Effector memory CD4-positive, alpha-beta T cell (primary cell): Measurements from ENCODE around the gene INTS12.
"Not testable (repeated sequence)": the region's sequence is repeated elsewhere in the genome, so short reads cannot be mapped to it uniquely, and the experiment has no call there.

Experiments
- DNase-seq, 3 donors: peaks; one replicate each; pipeline ENCODE4 v3.0.0-alpha.2; 2020
- H3K27ac ChIP-seq: 2 replicates; pipeline ENCODE4 v1.7.0; 2013; ENCODE audit warnings: mild to moderate bottlenecking, low read length, moderate library complexity; ENCODE audit not compliant: insufficient read depth, poor library complexity, severe bottlenecking
- H3K27me3 ChIP-seq: replicated peaks from 2 replicates; pipeline ENCODE4 v1.7.0; 2013; ENCODE audit warnings: mild to moderate bottlenecking, low read length; ENCODE audit not compliant: insufficient read depth, control insufficient read depth, poor library complexity, severe bottlenecking
- H3K36me3 ChIP-seq: 2 replicates; pipeline ENCODE4 v1.7.0; 2013; ENCODE audit warnings: mild to moderate bottlenecking, low read length, moderate library complexity; ENCODE audit not compliant: control insufficient read depth, insufficient read depth
- H3K4me1 ChIP-seq: 2 replicates; pipeline ENCODE4 v1.7.0; 2013; ENCODE audit warnings: low read length, mild to moderate bottlenecking; ENCODE audit not compliant: control insufficient read depth, insufficient read depth, poor library complexity, severe bottlenecking
- H3K4me3 ChIP-seq: 2 replicates; pipeline ENCODE4 v1.7.0; 2013; ENCODE audit warnings: low read length, low read depth, mild to moderate bottlenecking; ENCODE audit not compliant: insufficient read depth, poor library complexity, severe bottlenecking
- H3K9me3 ChIP-seq: 2 replicates; pipeline ENCODE4 v1.7.0; 2013; ENCODE audit warnings: mild to moderate bottlenecking, low read length, moderate library complexity; ENCODE audit not compliant: control insufficient read depth

INTS12 gene

DNA sequence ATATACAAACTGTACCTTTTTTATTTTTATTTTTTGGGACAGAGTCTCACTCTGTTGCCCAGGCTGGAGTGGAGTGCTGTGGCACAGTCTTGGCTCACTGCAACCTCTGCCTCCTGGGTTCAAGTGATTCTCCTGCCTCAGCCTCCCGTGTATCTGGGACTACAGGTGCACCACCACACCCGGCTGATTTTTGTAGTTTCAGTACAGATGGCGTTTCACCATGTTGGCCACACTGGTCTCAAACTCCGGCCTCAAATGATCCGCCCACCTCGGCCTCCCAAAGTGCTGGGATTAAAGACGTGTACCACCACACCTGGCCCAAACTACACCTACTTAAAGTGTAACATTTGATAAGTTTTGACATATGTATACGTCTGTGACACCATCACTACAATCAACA is 12.7 kb downstream of the INTS12 start:
- not testable (repeated sequence) for H3K27me3 ChIP-seq, DNase-seq, H3K4me1 ChIP-seq, H3K9me3 ChIP-seq, H3K4me3 ChIP-seq, H3K27ac ChIP-seq
- peaks cover 25% of the 10 kb centered on the region for H3K36me3 ChIP-seq

DNA sequence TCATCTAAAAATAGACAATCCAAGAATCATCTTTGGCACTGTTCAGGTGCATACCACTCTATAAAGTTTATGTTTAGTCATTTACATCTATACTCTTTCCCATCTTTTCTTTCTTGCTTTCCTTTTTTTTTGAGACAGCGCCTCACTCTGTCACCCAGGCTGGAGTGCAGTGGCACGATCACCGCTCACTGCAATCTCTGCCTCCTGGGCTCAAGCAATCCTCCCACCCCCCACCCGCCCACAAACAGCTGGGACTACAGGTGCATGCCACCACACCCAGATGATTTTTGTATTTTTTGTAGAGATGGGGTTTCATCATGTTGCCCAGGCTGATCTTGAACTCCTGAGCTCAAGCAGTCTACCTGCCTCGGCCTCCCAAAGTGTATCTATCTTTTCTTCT is 13.7 kb downstream of the INTS12 start:
- H3K4me3 ChIP-seq, H3K9me3 ChIP-seq, DNase-seq, H3K27ac ChIP-seq, H3K27me3 ChIP-seq, H3K4me1 ChIP-seq: not testable (repeated sequence)
- H3K36me3 ChIP-seq = peaks cover 33% of the 10 kb centered on the region

GRCh38 chr4:105686571-105686970 is 21.9 kb downstream of the INTS12 start:
- no peak for DNase-seq
- no peaks in the 10 kb centered on the region for H3K27me3 ChIP-seq
- H3K4me3 ChIP-seq = no peak overlapping the region
- H3K27ac ChIP-seq = no peak overlapping the region
- H3K4me1 ChIP-seq = no peaks in the 10 kb centered on the region
- H3K9me3 ChIP-seq = no peaks in the 10 kb centered on the region
- peaks cover 19% of the 10 kb centered on the region for H3K36me3 ChIP-seq

- DNase-seq = no peak
- no peaks in the 10 kb centered on the region for H3K27me3 ChIP-seq
- H3K4me1 ChIP-seq = no peaks in the 10 kb centered on the region
- no peaks in the 10 kb centered on the region for H3K36me3 ChIP-seq
- no peak overlapping the region for H3K4me3 ChIP-seq
- H3K9me3 ChIP-seq = no peaks in the 10 kb centered on the region
- H3K27ac ChIP-seq = no peak overlapping the region
Observed at GRCh38 chr4:105683038-105683437, 25.5 kb downstream of the INTS12 start.

DNA sequence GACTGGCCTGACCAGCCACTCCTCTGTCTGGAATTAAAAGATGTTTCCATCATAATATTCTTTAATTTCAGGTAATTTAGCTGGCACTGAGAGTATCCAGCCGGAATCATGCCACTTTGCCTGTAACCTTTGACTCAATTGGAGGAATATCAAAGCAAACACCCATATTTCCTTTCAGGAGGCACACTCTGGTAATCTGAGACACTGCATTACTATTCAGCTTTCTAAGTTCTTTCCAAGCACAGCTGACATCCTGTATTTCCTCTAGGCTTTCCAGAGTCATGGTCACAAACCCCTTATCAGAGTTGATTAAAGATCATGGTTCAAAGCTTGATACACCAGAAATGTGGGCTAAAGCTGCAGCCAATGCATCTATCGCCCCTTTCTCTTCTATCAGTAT is 29.3 kb downstream of the INTS12 start:
- Histone ChIP-seq H3K4me3 (no peak overlapping the region), H3K36me3 (no peaks in the 10 kb centered on the region)

DNA sequence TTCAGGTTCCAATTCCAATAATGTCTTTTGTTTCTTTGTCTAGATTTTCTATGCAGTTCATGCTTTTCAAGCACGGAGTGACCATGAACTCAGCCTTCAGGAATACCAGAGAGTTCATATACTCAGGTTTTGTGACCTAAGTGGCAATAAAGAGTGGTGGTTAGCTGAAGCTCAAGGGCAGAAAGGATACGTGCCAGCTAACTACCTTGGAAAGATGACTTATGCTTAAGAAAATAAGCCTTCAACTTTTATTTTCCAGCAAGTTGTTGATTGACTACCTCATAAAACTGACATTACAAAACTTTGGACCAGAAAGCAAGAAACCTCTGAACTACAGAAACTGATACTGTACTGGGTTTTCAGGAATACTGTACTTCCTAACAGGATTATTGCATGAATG is 30.8 kb downstream of the INTS12 start:
- H3K4me3 ChIP-seq = no peak overlapping the region
- H3K36me3 ChIP-seq = no peaks in the 10 kb centered on the region
- DNase-seq = no peak
- no peaks in the 10 kb centered on the region for H3K27me3 ChIP-seq
- H3K4me1 ChIP-seq = no peaks in the 10 kb centered on the region
- H3K9me3 ChIP-seq = no peaks in the 10 kb centered on the region
- no peak overlapping the region for H3K27ac ChIP-seq

More for the DNA sequence above, 29.3 kb downstream of the INTS12 start:
- no peak for DNase-seq
- H3K4me1 ChIP-seq = no peaks in the 10 kb centered on the region
- H3K27me3 ChIP-seq = no peaks in the 10 kb centered on the region
- no peaks in the 10 kb centered on the region for H3K9me3 ChIP-seq
- no peak overlapping the region for H3K27ac ChIP-seq

DNA sequence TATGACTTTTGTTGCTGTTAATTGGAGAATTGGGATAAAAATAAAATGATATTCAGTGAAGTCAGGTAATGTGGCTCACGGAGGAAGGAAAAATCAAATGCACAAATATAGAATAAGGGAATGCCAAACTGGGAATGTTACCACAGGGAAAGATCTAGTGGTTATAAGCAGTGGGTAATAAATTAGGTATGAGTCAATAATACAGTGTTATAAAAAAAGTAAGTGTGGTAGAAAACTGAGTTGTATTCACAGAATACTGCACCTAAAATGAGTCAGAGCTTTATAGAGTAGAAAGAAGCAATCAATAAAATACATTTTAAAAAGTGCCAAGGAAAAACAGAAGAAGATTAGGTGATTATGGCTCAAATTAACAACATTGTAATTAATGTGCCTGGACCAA is 34.5 kb downstream of the INTS12 start:
- H3K36me3 ChIP-seq = no peaks in the 10 kb centered on the region
- no peaks in the 10 kb centered on the region for H3K4me1 ChIP-seq
- H3K9me3 ChIP-seq = no peaks in the 10 kb centered on the region
- H3K27ac ChIP-seq = no peak overlapping the region
- no peak for DNase-seq
- no peak overlapping the region for H3K4me3 ChIP-seq
- H3K27me3 ChIP-seq = no peaks in the 10 kb centered on the region

GRCh38 chr4:105671301-105671700 is 37.2 kb downstream of the INTS12 start:
- no peaks in the 10 kb centered on the region for H3K9me3 ChIP-seq

GRCh38 chr4:105670684-105671083 is 37.8 kb downstream of the INTS12 start:
- Histone ChIP-seq H3K9me3 (no peaks in the 10 kb centered on the region), H3K36me3 (no peaks in the 10 kb centered on the region), H3K4me1 (no peaks in the 10 kb centered on the region), H3K4me3 (no peak overlapping the region), H3K27ac (no peak overlapping the region), H3K27me3 (no peaks in the 10 kb centered on the region)
- DNase-seq = no peak

More at GRCh38 chr4:105671301-105671700, 37.2 kb downstream of the INTS12 start:
- Histone ChIP-seq H3K27me3 (no peaks in the 10 kb centered on the region), H3K4me3 (no peak overlapping the region), H3K27ac (no peak overlapping the region), H3K4me1 (no peaks in the 10 kb centered on the region), H3K36me3 (no peaks in the 10 kb centered on the region)
- DNase-seq = no peak

DNA sequence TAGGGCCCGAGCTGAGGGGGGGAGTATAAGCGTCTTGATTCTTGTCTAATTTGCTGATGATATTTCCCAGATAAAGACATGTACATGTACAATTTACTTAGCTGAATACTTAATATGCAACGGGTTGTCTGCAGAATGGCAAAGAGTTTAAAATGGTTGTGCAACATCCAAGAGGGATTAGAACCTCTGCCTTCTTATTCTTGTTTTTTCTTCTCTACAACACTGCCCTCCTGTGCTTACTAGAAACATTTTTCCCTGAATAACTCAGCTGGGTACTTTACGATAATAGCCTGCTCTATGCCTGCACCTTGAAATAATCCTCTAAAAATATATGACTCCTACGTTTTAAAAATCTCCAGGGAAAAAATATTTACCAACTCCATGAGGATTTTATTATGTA is 41.8 kb downstream of the INTS12 start:
- no peak for DNase-seq
- H3K36me3 ChIP-seq = no peaks in the 10 kb centered on the region
- H3K27ac ChIP-seq = no peak overlapping the region
- H3K27me3 ChIP-seq = no peaks in the 10 kb centered on the region
- H3K4me1 ChIP-seq = no peaks in the 10 kb centered on the region
- no peaks in the 10 kb centered on the region for H3K9me3 ChIP-seq
- H3K4me3 ChIP-seq = no peak overlapping the region
